Stimulated activated CD8-positive, alpha-beta memory T cell treated with anti-CD3 and anti-CD28 coated beads, Interleukin-7, amount 100 ng/mL, for 24 hours (primary cell): ENCODE measurements around the gene MSN.
"Not testable (repeated sequence)": the region's sequence is repeated elsewhere in the genome, so short reads cannot be mapped to it uniquely, and the experiment has no call there.

Experiments used
- DNase-seq: peaks from one replicate; pipeline ENCODE4 v3.0.0-alpha.2; 2020; ENCODE audit warnings: low read depth

Gene MSN

GRCh38 chrX:65720381-65720964 lies 53.0 kb downstream of the MSN start:
- no peak for DNase-seq

DNA sequence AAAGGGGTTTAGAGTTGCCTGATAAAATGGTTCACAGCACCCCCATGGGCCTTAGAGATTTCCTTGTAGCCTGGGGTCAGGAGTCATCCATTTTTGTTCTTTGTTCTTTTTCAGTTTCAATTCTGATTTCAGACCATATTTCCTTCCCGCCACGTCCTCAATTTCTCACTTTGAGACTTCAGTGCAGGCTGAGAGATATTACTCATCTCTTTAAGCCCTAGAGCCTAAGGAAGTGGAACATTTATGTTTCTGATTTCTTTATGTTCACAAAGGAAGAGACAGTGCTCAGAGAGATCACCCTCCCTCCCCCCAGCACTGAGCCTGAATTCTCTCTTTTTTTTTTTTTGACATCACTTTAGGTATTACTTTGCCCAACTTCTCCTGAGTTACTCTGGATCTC lies 56.3 kb downstream of the MSN start:
- DNase-seq, result no peak

- DNase-seq, result no peak
Measured at GRCh38 chrX:65726715-65727114, 59.3 kb downstream of the MSN start.

GRCh38 chrX:65731684-65732289 lies 64.3 kb downstream of the MSN start:
- no peak for DNase-seq

GRCh38 chrX:65740909-65741308 lies 73.5 kb downstream of the MSN start:
- DNase-seq, result no peak

- no peak for DNase-seq
Measured at GRCh38 chrX:65741823-65742222, 74.4 kb downstream of the MSN start.

DNA sequence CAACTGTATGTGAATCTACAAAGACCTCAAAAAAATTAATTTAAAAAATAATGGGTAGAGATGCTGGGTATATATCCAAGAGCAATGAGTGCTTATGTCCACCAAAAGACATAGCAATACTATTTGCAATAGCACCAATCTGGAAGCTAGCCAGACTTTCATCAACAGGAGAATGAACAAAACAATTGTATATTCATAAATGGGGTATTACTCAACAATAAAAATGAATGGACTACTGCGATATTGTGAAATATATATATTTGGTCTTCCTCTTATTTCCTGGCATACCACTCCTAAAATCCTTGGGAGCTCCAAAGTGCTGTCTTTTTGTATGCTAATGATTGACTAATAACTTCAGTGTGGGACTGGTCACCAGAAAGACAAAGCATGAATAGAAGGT lies 77.5 kb downstream of the MSN start:
- DNase-seq, result no peak

DNA sequence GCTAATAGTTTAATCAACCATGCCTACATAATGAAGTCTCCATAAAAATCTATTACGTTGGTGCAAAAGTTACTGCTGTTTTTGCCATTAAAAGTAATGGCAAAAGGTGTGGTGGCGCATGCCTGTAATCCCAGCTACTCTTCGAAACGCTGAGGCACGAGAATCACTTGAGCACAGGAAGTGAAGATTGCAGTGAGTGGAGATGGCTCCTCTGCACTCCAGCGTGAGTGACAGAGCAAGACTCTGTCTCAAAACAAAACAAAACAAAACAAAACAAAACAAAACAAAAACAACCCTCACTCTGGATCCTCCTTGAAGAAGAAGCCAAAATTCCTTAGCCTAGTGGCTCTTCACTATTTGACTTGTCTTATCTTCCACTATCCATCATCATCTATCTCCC lies 78.0 kb downstream of the MSN start:
- DNase-seq, result no peak

- DNase-seq, result no peak
Measured at GRCh38 chrX:65745992-65746391, 78.5 kb downstream of the MSN start.

DNA sequence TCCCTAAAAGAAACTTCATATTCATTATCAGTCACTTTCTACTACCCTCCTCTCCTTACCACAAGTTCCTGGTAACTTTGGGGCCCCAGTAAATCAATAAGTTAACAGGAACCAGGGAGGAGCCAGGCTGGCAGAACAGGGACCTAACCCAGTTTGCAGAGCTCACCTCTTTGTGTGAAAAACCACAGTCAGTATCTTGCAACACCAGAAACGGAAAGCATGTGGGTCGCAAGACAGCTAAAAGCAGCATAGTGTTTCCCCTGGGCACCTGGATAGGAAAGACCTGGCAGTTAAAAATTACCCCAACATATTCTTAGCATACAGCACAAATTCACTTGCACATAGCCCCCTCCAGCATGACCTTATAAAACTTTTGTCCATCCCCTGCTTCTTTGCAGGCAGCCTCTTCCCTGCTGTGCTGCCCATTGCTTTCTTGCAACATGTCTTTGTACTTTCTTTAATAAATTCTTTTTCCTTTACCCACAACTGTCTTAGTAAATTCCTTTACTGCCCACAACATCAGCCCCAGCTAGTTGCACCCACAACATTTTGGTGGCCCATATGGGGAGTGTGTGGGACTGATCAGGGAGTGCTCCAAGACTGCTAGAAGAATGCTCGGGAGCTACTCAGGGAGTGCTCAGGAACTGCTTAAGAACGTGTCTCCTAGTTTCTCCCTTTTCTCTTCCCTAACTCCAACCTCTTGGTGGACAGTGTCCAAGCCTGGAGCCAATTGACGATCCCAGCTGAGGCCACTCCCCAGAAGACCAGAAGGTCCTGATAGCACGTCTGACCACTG lies 83.4 kb downstream of the MSN start:
- DNase-seq, result no peak

DNA sequence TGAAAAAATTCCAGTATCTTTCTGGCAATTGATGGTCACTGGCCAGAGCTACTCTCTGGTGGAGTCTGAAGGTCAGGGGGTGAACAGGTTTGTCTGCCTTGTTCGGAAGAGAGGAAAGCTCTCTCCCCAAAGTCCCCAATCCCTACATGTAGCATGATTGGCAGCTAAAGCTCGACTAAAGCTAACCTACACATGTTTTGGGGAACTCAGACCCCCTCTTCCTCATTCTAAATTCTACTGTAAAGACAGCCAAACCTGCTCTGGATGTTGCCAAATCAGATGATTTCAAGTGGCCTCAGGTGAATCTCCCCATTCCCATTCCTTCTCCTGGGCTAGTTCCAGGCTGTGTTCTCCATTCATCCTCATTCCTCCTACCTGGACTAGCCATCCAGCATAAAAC lies 84.1 kb downstream of the MSN start:
- DNase-seq, result no peak

DNA sequence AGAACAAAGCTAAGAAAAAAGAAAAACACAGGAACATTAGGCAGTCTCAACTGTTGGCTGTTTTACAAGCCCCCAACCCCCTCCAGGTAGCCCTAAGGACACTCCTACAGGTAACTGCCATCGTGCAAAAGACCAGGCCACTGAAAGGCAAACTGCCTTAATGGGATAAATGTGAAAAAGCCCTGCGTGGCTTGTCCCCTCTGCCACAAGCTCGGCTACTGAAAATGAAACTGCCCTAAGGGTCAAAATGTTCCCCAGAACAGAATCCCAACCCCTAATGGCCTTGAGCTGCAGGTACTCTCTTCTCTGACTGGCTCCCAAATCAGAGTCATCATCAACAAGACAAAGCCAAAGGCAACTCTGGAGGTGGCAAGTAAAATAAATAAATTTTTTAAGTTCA lies 84.8 kb downstream of the MSN start:
- no peak for DNase-seq

DNA sequence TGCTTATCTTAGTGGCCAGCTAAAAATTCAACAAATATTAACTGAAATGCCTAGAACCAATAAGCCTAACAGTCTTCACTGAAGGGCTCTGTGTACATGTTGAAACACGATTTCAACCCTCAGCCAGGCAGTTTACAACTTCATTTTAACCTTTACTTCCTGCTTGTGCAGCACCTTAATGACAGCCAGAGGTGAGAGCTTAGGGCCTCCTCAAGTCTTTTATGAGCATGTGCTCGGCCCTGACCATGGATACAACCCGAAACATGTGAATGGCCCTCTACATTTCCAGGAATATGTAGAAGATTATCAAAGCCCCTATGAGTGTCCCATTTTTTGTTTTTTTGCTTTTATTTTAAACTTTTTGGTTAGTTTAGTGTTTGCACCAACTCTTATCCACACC lies 88.3 kb downstream of the MSN start:
- no peak for DNase-seq

GRCh38 chrX:65757943-65758342 lies 90.5 kb downstream of the MSN start:
- no peak for DNase-seq

DNA sequence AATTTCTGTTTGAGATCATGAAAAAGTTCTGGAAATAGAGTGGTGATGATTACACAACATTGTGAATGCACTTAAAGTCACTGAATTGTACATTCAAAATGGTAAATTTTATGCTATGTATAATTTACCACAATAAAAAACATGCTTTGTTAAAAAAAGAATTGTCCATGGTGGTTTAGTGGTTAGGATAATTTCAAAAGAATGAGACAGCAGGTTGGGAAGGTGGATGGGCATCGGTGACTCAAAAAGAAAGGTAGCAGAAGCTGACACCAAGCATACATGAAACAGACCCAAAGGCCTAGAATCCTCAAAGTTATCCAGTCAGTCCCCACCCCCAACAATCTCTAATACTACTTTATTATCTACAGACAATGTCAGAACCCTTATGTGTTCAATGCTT lies 91.1 kb downstream of the MSN start:
- DNase-seq, result no peak

GRCh38 chrX:65759525-65759924 lies 92.1 kb downstream of the MSN start:
- DNase-seq, result not testable (repeated sequence)

DNA sequence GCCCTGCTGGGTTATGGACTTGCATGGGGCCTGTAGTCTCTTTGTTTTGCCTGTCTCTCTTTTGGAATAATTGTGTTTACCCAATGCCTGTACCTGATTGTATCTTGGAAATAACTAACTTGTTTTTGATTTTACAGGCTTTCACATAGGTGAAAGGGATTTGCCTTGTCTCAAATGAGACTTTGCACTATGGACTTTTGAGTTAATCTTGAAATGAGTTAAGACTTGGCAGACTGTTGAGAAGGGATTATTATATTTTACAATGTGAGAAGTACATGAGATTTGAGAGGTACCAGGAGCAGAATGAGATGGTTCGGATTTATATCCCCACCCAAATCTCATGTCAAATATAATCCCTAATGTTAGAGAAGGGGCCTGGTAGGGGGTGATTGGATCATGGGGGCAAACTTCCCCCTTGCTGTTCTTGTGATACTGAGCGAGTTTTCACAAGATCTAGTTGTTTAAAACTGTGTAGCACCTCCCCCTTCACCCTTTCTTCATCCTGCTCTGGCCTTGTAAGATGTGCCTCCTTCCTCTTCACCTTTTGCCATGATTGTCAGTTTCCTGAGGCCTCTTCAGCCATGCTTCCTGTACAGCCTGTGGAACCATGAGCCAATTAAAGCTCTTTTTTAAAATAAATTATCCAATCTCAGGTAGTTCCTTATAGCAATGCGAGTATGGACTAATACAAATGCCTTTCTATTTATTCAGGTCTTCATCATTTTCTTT lies 102.3 kb downstream of the MSN start:
- no peak for DNase-seq

DNA sequence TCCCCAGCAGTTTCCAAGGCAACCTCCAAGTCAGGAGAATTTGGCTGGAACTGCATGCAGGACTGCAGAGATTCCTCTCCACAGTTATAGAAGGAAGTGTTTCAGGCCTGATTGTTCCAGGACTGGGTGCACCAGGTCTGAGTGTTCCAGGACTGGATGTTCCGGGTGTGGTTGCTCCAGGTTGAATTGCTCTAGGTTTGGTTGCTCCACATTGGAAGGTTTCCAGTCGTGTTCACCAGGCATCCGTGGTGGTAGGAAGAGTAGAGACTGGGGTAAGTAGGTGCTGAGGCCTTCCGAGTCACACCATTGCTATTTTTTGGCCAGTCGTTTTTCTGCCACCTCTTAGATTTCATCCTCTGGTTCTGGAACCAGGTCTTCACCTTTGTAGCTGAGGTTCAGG lies 105.4 kb downstream of the MSN start:
- no peak for DNase-seq

DNA sequence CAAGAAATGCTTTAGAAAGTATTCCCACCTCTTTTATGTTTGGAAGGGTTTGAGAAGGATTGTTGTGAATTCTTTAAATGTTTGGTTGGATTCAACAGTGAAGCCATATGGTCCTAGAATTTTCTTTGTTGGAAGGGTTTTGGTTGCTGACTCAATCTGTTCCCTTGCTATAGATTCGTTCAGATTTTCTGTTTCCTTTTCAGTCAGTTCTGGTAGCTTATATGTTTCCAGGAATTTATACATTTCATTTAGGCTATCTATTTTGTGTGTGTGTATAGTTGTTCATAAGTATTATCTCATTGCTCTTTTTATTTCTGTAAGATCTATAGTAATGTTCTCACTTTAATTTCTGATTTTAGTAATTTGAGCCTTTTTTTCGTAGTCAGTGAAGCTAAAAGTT lies 114.4 kb downstream of the MSN start:
- no peak for DNase-seq

DNA sequence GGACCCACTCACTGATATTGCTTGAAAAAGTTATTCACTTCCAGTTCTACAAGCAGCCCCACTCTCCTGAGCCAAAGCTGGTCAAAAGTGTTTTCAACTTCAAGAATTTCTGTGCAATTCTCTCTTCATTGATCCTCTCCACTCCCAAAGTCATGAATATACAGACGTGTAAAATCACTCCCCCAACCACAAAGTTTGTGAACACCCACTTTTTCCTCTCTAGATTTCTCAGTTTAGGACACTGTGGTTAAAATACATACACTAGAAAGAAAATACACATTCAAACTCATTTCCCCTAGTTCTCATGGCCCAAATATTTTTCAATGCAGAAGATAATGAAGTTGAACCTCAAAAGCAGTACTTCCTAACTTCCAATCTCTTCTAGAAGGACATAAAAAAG lies 116.3 kb downstream of the MSN start:
- no peak for DNase-seq
